ENCODE results near the gene PLCL1.

The PLCL1 gene

GRCh38 chr2:198040835-198041234 lies 236.4 kb downstream of the PLCL1 start:
- TF ChIP-seq POLR2AphosphoS5 (IDR thresholded peaks at IDR 0.05; ENCODE audit: low read depth, low read length) (no peak), TAF1 (IDR thresholded peaks at IDR 0.05; ENCODE audit: borderline replicate concordance, insufficient read depth, low read length) (no peak), SIN3A (IDR thresholded peaks at IDR 0.05; ENCODE audit: borderline replicate concordance, insufficient read depth, low read length) (no peak), REST (IDR thresholded peaks at IDR 0.05; ENCODE audit: insufficient read depth in 1 of 2, low read depth in 2 of 2, low read length in 2 of 2) (no peak)

- TF ChIP-seq SIN3A (IDR thresholded peaks at IDR 0.05; ENCODE audit: borderline replicate concordance, insufficient read depth, low read length) (no peak), REST (IDR thresholded peaks at IDR 0.05; ENCODE audit: insufficient read depth in 1 of 2, low read depth in 2 of 2, low read length in 2 of 2) (no peak), FOXP2 (optimal IDR thresholded peaks at IDR 0.05; ENCODE audit: borderline replicate concordance, extremely low read depth, extremely low read length, insufficient read depth) (no peak), TAF1 (IDR thresholded peaks at IDR 0.05; ENCODE audit: borderline replicate concordance, insufficient read depth, low read length) (no peak), POLR2AphosphoS5 (IDR thresholded peaks at IDR 0.05; ENCODE audit: low read depth, low read length) (no peak)
These were observed 237.8 kb downstream of the PLCL1 start for GRCh38 chr2:198042189-198042588.

- TF ChIP-seq FOXP2 (optimal IDR thresholded peaks at IDR 0.05; ENCODE audit: borderline replicate concordance, extremely low read depth, extremely low read length, insufficient read depth) (no peak), SIN3A (IDR thresholded peaks at IDR 0.05; ENCODE audit: borderline replicate concordance, insufficient read depth, low read length) (no peak), POLR2AphosphoS5 (IDR thresholded peaks at IDR 0.05; ENCODE audit: low read depth, low read length) (no peak), TAF1 (IDR thresholded peaks at IDR 0.05; ENCODE audit: borderline replicate concordance, insufficient read depth, low read length) (no peak), REST (IDR thresholded peaks at IDR 0.05; ENCODE audit: insufficient read depth in 1 of 2, low read depth in 2 of 2, low read length in 2 of 2) (no peak)
These were observed 240.4 kb downstream of the PLCL1 start for GRCh38 chr2:198044777-198045176.

GRCh38 chr2:198045227-198045626 lies 240.8 kb downstream of the PLCL1 start:
- no peak for TF ChIP-seq REST (IDR thresholded peaks at IDR 0.05; ENCODE audit: insufficient read depth in 1 of 2, low read depth in 2 of 2, low read length in 2 of 2)
- TF ChIP-seq SIN3A (IDR thresholded peaks at IDR 0.05; ENCODE audit: borderline replicate concordance, insufficient read depth, low read length): no peak
- TF ChIP-seq FOXP2 (optimal IDR thresholded peaks at IDR 0.05; ENCODE audit: borderline replicate concordance, extremely low read depth, extremely low read length, insufficient read depth): no peak
- TF ChIP-seq TAF1 (IDR thresholded peaks at IDR 0.05; ENCODE audit: borderline replicate concordance, insufficient read depth, low read length): no peak
- TF ChIP-seq POLR2AphosphoS5 (IDR thresholded peaks at IDR 0.05; ENCODE audit: low read depth, low read length): no peak

GRCh38 chr2:198052741-198053140 lies 248.3 kb downstream of the PLCL1 start:
- TF ChIP-seq REST (IDR thresholded peaks at IDR 0.05; ENCODE audit: insufficient read depth in 1 of 2, low read depth in 2 of 2, low read length in 2 of 2): no peak
- TF ChIP-seq TAF1 (IDR thresholded peaks at IDR 0.05; ENCODE audit: borderline replicate concordance, insufficient read depth, low read length): no peak
- no peak for TF ChIP-seq SIN3A (IDR thresholded peaks at IDR 0.05; ENCODE audit: borderline replicate concordance, insufficient read depth, low read length)
- TF ChIP-seq FOXP2 (optimal IDR thresholded peaks at IDR 0.05; ENCODE audit: borderline replicate concordance, extremely low read depth, extremely low read length, insufficient read depth): no peak
- TF ChIP-seq POLR2AphosphoS5 (IDR thresholded peaks at IDR 0.05; ENCODE audit: low read depth, low read length): no peak

Data from PFSK-1 (cell line).